Activated CD8-positive, alpha-beta memory T cell treated with anti-CD3 and anti-CD28 coated beads, Interleukin-2, amount 50 U/mL, for 1 hour (primary cell): ENCODE data around the gene FERMT3.
"Not testable (repeated sequence)": the region's sequence is repeated elsewhere in the genome, so short reads cannot be mapped to it uniquely, and the experiment has no call there.

Experiments
- DNase-seq: peaks from one replicate; pipeline ENCODE4 v3.0.0-alpha.2; 2020; ENCODE audit errors: extremely low read depth

The FERMT3 gene

GRCh38 chr11:64235437-64236161 is 29.1 kb downstream of the FERMT3 start:
- no peak for DNase-seq

GRCh38 chr11:64237484-64237951 is 31.0 kb downstream of the FERMT3 start:
- no peak for DNase-seq

DNA sequence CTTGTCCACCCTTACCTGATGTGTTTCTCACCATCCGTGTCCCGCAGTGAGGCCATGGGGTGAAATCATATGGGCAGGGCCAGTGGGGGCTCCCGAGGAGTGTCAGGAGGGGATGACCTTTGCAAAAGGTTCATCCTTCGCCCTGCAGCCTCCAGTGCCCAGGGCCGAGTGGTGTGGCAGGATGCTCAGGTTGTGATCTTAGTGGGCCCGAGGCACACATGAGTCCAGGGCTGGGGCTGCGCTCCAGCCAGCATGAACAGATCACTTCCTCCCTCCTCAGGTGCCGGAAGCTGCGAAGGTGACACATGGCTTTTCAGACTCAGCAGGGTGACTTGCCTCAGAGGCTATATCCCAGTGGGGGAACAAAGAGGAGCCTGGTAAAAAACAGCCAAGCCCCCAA is 31.6 kb downstream of the FERMT3 start:
- DNase-seq: no peak

DNA sequence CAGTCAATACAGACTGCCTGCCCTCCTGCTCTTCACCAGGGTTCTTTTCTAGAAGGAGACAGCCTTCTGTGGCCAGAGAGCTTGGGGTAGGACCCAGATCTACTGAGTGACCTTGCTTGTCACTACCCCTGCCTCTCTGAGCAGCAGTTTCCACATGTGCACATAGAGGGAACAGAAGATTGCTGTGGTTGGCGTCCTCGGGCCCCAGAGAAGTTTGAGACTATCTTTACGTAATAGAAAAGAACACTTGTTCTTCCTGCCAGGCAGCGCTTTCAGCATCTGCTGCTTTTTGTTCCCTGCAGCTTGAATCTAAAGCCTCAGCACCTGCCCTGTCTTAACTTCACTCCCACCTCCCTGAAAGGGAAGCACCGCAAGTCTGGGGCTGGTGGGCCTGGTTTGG is 32.5 kb downstream of the FERMT3 start:
- DNase-seq: no peak

DNA sequence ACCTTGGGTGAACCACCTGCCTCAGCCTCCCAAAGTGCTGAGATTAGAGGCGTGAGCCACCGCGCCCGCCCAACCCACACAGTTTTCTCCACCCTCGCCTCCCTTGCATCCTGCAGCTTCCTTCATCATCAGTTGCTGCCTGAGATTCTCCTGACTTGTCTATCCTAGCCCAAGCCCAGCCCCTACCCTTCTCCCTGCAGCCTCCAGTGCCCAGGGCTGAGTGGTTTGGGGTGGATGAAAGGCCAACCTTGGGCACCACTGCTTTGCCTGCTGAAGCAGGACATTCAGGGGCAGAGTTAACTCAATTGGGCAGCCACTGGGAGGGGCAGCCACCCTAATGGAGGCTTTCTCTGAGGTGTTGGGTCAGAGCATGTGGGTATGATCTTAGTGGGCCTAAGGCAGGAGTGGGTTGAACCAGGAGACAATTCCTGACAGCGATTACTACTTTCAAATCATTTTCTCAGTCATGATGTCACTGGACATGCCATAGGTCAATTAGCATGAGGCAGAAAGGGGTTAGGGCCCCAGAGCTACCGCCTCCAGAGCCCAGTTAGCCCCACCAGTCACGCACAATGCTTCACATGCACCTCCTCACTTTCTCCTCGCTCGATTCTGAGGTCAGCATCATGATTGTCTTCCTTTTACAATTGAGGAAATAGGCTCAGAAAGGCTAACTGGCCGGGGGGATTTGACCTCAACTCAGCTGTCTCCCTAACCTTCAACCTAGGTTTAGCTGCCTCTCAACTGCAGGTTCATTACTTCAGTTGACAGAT is 33.3 kb downstream of the FERMT3 start:
- no peak for DNase-seq

GRCh38 chr11:64240435-64241240 is 34.1 kb downstream of the FERMT3 start, which contains the start of gene FKBP2:
TSS of gene FKBP2 (plus strand) at chr11:64241095. CDS start at chr11:64242388, 1,293 bp downstream.
- DNase-seq: peak; percentile 91

GRCh38 chr11:64241241-64241490 is 34.6 kb downstream of the FERMT3 start:
- DNase-seq: peak; percentile 97

DNA sequence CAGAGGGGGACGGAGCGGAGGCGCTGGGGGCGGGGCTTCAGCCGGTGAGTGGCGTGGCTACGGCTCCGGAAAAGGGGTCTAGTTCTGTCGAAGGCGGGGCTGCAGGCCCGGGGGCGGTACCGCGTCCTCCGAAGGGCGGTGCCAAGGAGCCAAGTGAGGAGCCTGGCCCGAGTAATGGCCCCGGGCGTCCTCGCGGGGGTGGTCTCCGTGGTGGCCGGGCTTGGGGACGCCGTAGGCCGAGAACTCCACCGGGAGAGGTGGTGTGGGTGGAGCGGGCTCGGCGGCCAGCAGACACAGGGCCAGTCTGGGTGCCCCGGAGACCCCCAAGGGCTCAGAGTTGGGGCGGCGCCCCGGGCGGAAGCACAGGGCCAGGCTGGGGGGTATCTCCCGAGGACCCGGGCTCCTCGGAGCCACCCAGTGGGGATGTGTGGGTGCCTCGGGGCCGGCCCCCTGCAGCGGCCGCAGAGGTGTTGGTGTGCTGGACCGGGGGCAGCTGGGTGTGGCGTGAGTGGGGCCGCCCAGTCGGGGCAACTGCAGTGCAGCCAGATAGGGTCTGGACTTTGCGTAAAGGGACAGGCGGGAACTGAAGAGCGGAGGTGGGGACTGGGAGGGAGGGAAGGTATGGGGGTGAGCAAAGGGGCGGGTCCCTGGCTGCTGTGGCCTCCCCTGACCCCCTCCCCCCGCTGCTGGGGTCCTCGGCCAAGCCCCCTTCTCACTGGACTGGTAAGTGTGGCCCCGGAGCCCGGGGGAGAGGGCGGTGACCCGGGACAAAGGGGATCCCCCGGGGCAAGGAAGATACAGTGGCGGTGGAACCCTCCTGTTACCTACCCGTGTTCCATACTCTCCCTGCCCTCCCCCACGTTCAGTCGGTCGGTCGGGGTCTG is 35.2 kb downstream of the FERMT3 start:
- DNase-seq: no peak

DNA sequence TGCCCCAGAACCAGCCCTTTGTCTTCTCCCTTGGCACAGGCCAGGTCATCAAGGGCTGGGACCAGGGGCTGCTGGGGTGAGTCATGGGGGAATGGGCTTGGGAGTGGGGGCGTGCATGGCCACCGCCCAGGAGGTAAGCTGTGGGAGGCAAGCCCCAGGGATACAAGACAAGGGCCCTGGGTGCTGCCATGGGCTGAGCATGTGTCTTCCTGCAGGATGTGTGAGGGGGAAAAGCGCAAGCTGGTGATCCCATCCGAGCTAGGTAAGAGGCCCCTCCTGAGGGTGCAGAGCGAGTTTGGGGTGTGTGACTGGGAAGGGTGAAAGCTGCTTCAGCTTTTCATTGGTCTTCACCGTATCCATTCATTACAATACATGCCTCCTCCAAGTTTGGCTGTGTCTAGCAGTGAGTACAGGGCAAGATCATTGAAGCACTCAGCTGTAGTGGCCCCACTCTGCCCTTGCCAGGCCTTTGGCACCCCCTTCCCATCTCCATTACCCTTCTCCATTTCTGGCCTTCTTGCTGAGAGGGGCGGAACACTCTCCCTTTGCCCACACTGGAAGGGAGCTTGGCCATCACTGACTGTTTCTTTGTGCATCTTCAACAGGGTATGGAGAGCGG is 36.8 kb downstream of the FERMT3 start:
- no peak for DNase-seq

GRCh38 chr11:64244107-64244506 is 37.6 kb downstream of the FERMT3 start:
- DNase-seq: no peak

GRCh38 chr11:64244966-64245365 is 38.4 kb downstream of the FERMT3 start:
- no peak for DNase-seq

DNA sequence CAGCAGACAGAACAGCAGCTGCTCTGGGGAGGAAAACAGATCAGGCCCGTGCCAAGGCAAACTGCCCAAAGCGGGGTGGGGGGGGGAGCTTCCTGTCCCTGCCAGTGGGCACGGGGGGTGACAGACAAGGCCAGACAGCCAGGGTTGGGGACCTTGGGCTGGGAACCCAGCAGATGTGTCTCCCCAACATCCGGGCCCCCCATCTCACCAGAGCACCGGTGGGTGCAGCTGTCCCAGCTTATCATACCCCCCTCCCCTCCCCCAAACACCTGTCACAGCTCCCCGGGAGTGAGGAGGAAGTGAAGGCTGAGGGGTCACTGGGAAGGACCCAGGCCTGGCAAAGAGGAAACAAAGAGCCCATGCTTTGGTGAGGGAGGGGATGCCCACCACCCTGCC is 38.9 kb downstream of the FERMT3 start:
- DNase-seq: no peak

DNA sequence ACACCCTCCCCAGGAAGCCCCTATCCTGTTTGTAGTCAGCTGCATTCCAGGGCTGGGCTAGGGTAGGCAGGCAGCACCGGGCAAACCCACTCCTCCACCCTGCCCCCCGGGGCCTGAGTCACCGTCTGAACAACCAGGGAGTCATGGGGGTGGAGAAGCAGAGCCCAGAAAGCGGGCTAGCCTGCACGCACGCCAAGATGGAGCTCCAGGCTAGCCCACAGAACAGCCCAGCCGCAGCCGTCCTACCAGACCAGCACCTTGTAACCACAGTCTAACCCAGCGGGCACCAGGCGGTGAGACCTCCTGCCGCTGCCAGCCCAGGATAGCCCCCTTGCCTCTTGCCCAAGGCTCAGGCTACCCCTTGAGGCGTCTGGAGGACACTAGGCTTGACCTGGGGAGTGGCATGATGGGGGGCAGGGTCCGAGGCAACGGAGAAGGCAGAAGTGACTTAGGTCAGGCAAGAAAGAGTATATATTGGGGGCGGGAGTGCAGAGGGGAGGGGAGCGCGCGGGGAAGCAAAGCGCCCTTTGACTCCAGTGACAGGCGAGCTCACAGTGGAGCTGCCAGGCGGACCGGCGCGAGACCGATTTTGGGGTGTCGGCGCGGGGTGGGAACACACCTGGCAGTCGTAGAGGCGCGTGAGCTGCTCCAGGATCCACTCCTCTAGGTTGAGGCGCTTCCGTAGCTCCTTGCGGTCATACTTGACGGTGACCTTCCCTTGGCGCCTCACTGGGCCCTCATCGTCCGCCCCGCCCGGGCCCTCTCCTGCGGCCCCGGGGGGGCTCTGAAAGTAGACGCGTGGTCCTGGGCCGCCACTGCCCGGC is 39.5 kb downstream of the FERMT3 start:
- no peak for DNase-seq

- DNase-seq: not testable (repeated sequence)
Measured at GRCh38 chr11:64246621-64246870, 40.0 kb downstream of the FERMT3 start.

DNA sequence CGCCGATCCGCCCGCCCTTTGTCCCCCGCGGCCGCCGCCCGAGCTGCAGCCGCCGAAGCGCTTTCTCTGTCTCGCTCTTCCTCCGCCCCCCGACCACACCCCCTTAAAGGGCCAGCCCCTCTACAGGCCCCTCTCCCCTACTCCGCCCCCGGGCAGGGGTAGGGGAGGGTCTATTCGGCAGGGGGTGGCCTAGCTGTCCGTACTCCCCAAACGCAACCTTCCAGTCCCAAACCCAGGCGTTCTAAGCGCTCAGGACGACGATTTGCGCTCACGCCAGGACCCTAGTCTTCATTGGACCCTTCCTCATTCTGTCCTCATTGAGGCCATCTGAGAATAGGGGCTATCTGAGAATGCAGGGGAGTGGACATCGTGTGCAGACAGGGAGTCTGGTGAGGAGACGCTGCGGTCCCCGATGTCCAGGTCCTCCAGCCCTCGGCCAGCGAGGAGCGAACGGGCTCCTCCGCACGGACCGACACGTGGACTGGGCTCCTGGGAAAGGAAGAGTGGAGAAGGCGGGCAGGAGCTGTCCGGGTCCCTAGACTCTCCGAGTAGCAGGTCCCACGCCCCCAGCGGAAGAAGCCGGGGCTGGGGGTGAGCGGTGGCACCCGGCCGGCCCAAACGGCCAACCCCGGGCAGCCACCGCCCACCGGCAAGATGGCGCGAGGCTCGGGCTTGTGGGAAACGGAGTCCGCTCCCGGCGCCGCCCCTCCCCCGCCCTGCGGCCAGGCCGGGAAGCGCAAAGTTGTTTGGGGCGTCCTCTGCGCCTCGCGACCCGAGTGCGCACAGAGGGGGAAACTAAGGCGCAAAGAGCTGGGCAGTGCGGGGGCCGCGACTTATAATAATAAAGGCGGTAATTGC is 40.6 kb downstream of the FERMT3 start, which contains the start of gene PPP1R14B:
TSS of gene PPP1R14B (minus strand) at position 73 of the 858 bp plus-strand sequence. CDS start 270 bp downstream, outside the sequence.
- no peak for DNase-seq

GRCh38 chr11:64247729-64248531 is 41.4 kb downstream of the FERMT3 start:
- DNase-seq: no peak

- DNase-seq: no peak
Measured at GRCh38 chr11:64248578-64248977, 42.1 kb downstream of the FERMT3 start.

DNA sequence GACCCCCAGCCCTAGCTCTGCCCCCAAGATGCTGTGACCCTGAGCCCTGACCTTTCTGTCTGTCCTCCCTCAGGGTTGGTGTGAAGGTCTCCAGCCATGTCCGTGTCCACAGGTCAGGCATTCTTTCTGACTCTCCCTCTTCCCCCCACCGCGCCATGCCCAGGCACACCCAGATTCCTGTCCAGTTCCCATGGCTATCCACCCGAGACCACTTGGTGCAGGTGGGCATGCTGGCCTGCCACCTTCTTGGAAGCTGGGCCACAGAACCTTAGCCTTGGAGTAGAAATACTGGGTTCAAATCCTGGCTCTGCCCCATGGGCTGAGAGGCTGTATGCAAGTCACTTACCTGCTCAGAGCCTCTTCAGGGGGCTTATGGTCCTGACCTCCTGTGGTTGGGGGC is 42.5 kb downstream of the FERMT3 start:
- no peak for DNase-seq
